Astrocyte (in vitro differentiated cells and primary cell): Measurements from ENCODE around the gene RLIM.

Experiments used
- CTCF ChIP-seq: IDR thresholded peaks from 2 replicates; pipeline ENCODE4 v1.5.1; 2011; ENCODE audit warnings: low read depth, mild to moderate bottlenecking, inconsistent platforms, low read length, moderate library complexity; ENCODE audit not compliant: insufficient read depth
- EZH2 ChIP-seq: IDR thresholded peaks from 2 replicates; pipeline ENCODE4 v1.6.1; 2012; ENCODE audit warnings: mild to moderate bottlenecking, low read length, inconsistent platforms; ENCODE audit not compliant: insufficient read depth

GRCh38 chrX:74656079-74656745, 41.8 kb upstream of the RLIM start:
- no peak for TF ChIP-seq CTCF
- TF ChIP-seq EZH2 = no peak
